ENCODE results near the gene METTL2A.
"Not testable (repeated sequence)": the region's sequence is repeated elsewhere in the genome, so short reads cannot be mapped to it uniquely, and the experiment has no call there.

Gene METTL2A

DNA sequence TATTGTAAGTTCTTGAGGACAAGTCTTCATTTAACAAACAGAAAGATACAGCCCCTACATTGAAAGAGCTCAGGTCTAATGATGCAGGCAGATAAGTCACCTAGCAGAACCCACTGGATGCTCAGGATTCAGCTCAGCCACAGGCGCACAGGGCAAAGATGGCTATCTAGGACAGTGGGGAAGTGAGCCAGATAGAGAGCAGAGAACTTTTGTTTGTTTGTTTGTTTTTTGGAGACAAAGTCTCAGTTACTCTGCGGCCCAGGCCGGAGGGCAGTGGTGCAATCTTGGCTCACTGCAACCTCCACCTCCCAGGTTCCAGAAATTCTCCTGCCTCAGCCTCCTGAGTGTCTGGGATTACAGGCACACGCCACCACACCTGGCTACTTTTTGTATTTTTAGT lies 20.4 kb downstream of the METTL2A start:
- TF ChIP-seq, protein P1, sequence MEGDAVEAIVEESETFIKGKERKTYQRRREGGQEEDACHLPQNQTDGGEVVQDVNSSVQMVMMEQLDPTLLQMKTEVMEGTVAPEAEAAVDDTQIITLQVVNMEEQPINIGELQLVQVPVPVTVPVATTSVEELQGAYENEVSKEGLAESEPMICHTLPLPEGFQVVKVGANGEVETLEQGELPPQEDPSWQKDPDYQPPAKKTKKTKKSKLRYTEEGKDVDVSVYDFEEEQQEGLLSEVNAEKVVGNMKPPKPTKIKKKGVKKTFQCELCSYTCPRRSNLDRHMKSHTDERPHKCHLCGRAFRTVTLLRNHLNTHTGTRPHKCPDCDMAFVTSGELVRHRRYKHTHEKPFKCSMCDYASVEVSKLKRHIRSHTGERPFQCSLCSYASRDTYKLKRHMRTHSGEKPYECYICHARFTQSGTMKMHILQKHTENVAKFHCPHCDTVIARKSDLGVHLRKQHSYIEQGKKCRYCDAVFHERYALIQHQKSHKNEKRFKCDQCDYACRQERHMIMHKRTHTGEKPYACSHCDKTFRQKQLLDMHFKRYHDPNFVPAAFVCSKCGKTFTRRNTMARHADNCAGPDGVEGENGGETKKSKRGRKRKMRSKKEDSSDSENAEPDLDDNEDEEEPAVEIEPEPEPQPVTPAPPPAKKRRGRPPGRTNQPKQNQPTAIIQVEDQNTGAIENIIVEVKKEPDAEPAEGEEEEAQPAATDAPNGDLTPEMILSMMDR (IDR thresholded peaks at IDR 0.05; ENCODE audit: insufficient read depth, missing control alignments), result no peak
- DNase-seq (ENCODE audit: insufficient read length, low spot score), result no peak
- FAIRE-seq, result no peak

DNA sequence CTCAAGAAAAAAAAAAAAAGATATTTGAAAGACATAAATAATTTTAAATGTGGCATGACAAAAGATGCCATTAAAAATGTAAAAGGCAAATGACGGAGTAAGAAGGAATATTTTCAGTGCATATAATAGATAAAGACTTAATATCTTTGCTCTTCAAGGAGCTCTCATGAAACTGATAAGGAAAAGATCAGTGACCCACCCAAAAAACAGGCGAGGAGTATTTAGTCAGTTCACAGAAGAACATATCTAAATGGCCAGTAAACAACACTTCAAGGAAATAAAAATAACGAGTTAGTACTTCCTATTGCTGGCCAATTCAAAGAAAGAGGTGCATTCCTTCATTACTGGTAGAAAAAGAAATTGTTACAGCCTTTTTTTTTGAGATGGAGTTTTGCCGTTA lies 22.1 kb downstream of the METTL2A start:
- not testable (repeated sequence) for DNase-seq (ENCODE audit: insufficient read length, low spot score); FAIRE-seq

DNA sequence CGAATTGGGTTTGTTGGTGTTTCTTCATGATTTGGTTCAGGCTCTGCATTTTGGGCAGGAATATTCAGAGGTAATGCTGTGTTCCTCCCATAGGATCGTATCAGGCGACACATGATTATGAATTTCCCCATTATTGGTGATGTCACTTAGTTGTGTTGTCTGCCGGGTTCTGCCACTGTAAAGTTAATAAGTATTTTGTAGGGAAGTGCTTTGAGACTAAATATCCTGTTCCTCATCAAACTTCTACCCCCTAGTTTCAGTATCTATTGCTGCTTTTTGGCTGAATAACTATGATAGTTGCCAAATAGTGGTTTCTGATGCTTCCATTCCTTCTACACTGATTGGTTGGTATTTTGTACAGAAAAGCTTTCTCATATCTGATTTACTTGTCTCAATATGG lies 28.5 kb downstream of the METTL2A start:
- DNase-seq (ENCODE audit: insufficient read length, low spot score); FAIRE-seq: not testable (repeated sequence)

DNA sequence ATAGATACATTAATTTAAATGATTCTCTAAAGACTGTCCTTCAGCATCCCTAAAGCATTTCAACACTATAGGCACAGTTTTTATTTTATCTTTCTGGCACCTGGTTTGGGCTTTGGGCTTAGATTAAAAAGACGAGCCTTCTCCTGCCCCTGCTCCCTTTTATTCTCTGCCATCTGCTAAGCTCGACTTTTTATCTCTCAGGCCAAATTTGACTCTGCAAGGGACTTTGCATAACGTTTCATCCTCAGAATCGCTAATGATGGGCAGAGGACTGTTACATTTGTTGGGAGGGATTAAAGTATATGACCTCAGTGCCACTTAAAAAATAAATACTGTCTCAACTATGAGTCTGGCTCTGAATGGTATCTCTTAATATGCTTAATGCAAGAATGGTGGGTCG lies 29.3 kb downstream of the METTL2A start:
- not testable (repeated sequence) for DNase-seq (ENCODE audit: insufficient read length, low spot score); FAIRE-seq

DNA sequence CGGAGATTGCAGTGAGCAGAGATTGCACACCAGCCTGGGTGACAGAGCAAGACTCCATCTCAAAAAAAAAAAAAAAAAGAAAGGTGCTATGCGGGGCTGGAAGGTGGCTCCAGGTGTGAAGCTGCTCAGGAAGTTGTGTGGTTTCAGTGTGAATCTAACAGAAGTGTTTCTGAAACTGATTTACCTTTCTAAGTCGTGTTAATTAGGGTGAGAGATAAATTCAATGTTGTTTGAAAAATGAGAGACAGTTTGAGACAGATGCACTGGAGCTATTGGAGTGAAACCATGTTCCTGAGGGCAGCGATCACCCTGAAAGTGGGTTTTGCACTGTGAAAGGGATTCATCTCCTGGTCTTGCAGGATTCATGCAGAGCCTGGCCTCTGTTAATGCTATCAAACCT lies 30.0 kb downstream of the METTL2A start:
- not testable (repeated sequence) for DNase-seq (ENCODE audit: insufficient read length, low spot score); FAIRE-seq

DNA sequence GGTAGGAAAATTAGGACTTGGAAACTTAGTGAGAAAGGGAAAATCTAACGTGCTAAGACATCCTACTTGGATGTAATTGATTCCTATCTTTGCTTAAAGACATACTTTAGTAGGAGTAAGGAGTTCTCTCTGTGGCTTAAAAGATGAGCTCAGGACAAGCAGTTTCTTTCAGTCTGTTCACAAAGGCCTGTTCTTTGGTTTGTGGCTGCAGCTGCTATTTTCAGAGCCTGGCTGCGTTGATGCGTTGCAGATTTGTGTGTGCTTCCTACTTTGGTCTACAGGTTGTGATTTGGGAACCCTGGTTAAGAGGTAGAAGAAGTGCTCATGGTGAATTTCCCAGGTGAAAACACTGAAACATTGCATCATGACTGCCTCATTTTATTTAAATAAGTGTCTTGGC lies 30.4 kb downstream of the METTL2A start:
- FAIRE-seq, result not testable (repeated sequence)

DNA sequence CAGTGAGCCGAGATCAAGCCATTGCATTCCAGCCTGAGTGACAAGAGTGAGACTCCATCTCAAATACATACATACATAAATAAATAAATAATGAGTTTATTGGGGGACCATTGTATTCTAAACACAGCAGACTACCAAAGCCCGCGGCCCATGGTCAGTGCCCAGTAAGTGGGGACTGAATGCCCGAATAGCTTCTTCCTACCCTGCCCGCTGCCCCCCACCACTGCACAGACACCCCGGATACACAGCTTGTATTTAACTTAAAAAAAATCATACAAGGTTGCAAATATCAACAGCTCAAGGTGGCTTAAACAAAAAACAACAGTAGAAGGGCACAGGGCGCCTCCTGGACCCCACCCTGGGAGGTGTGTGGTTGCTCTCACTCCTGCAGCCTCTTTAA lies 32.3 kb downstream of the METTL2A start:
- TF ChIP-seq, protein P1 (IDR thresholded peaks at IDR 0.05; ENCODE audit: insufficient read depth, missing control alignments), result no peak
- DNase-seq (ENCODE audit: insufficient read length, low spot score), result no peak
- no peak for FAIRE-seq

More for the DNA sequence above, 30.4 kb downstream of the METTL2A start:
- DNase-seq (ENCODE audit: insufficient read length, low spot score), result not testable (repeated sequence)

DNA sequence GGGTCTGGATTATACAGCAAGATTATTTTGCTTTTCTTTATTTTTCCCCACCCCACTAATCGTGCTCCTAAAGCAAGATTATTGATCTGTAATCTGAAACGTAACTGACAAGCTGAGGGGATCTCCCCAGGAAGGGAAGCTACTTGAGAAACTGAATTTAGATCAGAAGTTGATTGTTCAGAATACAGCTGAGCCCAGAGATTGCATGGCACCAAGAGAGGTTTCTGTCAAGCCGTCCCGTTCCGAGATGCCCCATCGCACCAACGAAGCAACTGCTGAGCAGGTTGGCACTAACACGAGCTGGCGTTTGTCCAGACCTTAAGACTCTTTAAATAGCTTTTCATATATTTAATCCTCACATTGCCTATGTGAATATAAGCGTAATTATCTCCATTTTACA lies 34.8 kb downstream of the METTL2A start:
- not testable (repeated sequence) for DNase-seq (ENCODE audit: insufficient read length, low spot score); FAIRE-seq

DNA sequence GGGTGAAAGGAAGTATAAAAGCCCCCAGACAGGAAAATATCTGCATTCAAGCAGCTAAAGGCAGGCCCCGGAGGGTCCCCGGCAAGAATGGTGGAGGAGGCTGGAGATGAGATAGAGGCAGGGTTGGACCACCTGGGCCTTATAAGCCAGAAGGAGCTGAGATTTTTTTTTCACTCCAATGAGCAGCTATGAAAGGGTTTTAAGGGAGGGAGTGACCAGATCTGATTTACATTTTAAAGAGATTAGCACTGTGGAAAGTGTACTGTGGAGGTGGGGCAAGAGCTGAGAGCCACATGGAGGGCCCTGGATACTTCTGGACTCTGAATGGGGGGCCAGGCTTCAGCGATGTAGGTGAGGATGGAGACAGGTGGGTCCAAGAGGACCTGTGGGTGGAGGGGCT lies 40.7 kb downstream of the METTL2A start:
- FAIRE-seq; DNase-seq (ENCODE audit: insufficient read length, low spot score): not testable (repeated sequence)

DNA sequence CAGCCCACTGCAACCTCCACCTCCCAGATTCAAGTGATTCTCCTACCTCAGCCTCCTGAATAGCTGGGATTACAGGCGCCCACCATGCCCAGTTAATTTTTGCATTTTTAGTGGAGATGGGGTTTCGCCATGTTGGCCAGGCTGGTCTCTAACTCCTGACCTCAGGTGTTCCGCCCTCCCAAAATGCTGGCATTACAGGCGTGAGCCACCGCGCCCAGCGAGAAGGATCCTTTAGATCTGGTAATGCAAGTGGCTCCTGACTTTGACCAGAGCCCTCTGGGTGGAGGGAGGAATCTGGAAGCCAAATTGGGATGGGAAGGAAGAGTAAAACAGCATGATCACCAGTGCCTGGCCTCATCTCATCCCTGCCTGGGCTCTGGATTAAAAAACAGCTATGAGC lies 41.6 kb downstream of the METTL2A start:
- not testable (repeated sequence) for FAIRE-seq; DNase-seq (ENCODE audit: insufficient read length, low spot score)

DNA sequence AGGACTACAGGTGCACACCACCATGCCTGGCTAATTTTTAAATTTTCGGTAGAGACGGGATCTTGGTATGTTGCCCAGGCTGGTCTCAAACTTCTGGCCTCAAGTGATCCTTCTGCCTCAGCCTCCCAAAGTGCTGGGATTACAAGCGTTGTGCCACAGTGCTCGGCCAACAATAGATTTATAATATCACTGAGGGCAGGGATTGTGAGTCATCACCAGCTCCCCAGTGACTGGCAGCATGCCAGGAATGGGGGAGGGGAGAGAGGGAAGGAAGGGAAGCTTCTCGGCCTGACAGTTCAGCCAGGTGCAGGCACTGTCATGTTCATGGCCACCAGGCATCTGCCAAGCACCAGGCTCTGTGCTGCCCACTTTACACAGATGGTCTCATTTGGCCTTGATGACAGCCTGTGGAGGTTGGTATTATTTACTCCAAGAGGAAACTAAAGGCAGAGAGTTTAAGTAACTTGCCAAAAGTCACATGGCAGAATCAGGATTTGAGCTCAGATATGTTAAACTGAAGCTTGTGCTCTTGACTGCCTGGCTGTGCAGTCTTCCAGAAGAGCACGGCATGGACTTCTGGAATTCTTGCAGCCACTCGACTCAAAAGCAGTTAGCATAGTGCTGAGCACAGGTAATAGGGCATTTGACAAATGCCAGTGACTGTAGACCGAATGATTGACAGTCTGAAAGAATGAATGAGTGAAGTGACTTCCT lies 47.1 kb downstream of the METTL2A start:
- not testable (repeated sequence) for FAIRE-seq; DNase-seq (ENCODE audit: insufficient read length, low spot score)

DNA sequence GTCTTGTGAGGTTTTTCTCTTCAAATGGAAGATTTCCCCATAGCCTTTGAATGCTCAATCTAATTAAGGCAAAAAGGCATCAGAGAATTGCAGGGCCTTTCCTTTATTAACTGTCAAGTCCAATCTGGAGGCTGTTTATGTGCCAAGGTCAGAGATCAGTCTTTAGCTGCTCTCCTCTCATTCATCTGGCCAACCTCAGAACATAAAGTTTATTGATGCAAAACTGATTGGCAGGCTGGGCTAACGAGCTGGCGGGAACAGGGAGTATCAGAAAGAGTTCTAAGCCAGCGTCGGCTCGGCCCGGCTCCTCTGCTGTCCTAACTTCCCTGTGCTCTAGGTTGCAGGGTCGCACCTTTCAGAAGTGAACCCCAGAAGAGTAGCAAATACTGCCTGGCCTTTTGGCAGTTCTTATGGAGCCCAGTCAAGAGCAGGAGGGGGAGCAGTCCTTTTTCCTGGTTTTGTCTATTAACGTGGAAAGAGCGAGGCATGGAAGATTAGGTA lies 47.7 kb downstream of the METTL2A start:
- not testable (repeated sequence) for DNase-seq (ENCODE audit: insufficient read length, low spot score); FAIRE-seq

DNA sequence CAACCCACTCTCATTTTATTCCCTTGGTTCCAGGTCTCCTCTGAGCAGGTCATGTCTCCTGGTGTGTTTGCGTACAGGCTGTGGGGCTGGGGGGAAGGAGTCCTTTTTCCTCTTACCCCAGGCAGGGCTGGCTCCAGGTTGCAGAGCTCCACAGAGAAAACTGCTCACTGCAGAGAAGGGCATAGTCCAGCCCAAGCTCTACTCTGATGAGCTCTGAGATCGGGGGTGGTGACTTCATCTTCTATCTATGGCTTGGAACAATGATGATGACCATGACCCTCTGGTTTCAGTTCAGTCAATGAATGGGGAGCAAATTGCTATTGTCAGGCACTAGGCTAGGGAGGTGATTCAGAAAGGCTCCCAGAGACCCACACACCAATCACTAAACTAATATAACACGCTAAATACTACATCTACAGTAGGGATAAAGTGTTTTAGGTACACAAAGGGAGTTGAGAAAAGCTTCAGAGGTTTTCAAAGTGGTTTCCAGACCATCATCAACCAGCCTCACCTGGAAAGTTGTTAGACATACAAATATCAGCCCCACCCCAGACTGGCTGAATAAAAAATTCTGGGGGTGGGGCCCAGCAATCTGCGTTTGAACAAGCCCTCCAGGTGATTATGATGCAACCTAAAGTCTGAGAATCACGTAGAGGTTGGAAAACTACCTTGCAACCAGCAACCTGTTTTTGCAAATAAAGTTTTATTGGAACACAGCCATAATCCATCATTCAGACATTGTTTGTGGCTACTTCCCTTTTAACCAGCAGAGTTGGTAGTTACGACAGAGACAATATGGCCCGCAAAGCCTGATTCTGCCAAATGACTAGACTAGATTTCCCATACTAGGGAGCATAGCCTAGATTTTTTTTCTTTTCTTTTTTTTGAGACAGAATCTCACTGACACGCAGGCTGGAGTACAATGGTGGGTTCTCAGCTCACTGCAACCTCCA lies 49.6 kb downstream of the METTL2A start:
- not testable (repeated sequence) for FAIRE-seq; DNase-seq (ENCODE audit: insufficient read length, low spot score)

DNA sequence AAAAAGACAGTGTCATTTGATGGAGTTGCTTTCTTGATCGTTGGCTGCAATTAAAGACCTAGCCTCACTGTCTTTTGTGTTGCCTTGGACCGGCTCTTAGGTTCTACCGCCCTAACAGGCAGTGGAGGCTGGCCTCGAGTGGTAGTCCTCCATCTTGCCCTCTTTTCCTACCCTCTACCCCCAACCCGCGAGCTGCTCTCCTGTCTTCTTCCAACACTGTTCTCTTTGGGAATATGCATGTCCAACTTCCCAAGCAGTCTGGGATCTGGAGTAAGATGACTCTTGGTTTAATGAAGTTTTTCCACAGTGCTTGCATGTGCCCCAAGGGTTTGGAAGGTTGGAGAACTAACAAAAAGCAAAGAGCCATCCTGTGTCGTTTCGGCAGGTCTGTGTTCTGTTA lies 53.4 kb downstream of the METTL2A start:
- FAIRE-seq; DNase-seq (ENCODE audit: insufficient read length, low spot score): not testable (repeated sequence)

DNA sequence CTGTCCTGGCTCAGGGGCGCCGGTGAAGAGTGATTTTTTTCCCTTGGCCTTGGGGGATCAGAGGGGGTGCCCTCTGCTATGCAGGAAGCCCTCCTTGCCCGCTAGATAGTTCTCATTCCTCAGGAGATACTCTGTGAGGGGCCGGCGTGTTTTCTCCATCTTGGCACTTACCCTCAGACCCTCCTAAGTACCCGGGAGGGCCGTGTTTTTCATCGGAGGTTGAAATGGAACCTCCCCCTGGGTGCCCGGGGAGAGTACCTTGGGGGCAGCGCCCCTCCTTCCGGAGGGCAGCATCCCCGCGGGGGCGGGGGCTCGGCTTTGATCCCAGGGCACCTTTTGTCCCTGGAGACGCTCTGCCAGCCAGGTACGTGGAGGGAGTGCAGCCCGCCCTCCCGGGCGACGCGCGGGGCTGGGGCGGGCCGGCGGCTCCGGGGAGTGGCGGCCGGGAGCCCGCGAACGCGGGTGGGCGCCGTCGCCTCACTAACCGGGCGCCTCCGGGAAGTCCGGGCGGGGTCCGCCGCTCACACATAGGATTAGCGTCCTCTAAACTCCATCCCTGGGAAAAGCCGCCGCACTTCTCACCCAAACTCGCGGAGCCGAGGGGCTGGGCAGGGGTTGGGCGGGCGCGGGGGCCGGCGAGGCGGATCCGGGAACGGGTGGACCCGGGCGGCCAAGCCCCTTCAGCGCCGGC lies 54.2 kb downstream of the METTL2A start:
- not testable (repeated sequence) for FAIRE-seq; DNase-seq (ENCODE audit: insufficient read length, low spot score)
